HG03460 (cell line): Measurements from ENCODE around the gene PDPK1.

Experiments used
- ATAC-seq: cut with Tn5 transposase; IDR thresholded peaks from one replicate; pipeline ENCODE4 v1.9.1; 2021; ENCODE audit not compliant: unreplicated experiment

PDPK1 gene

GRCh38 chr16:2537451-2538379, at the start of gene PDPK1:
Gene PDPK1 (plus strand): TSS chr16:2538021. CDS start chr16:2538113, 92 bp downstream.
- ATAC-seq: peak; percentile 64

GRCh38 chr16:2489581-2489980, 48.2 kb upstream of the PDPK1 start:
- ATAC-seq: no peak

DNA sequence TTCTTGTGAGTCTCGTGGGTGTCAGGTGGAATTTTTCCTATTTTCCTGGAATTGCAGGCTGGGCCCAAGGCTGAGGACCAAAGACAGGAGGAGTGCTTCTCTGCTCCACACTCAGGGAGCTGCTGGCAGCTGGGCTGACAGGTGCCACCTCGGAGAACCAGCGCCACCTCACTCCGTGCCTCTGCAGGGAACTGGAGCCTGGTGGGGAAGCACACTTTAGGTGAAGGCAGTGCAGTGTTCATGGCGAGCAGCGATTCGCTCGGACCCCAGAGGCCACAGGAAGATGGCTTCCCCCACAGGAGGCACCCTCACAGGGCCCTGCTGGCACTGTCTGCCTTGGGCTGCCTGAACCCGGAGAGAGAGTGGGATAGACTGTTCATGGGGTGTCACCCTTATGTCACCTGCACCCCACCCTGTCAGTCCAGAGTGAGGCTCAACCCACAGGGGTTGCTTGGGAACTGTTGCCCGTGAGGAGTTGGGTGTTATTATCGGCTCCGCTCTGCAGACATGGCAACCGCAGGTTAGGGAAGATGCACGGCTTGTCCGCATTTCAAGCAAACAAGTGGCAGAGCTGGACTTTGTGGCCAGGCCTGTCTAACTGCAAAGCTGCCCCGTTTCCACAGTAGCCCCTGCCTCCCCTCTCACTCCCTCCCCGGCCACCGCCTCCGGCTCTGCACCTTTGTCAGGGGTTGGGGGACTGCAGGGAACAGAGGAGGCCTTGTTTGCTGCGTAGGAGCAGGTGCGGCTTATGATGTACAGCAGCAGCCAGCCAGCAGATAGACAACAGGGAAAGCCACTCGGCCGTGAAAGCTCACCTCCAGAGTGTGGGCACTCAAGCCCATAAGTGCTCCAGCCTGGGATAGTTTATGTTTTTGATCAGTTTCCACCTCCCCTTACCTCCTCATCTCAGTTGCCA, 47.4 kb upstream of the PDPK1 start:
- ATAC-seq: no peak

GRCh38 chr16:2492292-2492691, 45.5 kb upstream of the PDPK1 start:
- ATAC-seq: no peak

DNA sequence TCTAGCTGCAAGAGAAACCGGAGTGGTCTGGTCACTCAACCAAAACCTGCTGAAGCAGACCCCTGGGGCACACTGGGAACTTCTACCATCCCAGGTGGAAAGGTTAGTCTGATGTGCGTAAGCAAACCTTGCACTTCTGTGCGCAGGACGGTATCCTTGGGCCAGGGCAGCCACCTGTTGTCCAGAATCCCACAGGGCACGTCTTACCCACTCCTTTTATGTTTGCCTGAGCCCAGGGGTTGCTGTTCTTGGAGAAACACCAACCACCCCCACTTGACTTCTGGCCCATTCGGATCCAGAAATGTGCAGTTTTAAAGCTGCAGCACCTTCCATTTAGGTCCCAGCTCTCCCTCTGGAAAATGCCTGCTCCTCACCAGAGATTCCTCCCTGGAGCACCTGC, 44.2 kb upstream of the PDPK1 start:
- no peak for ATAC-seq

DNA sequence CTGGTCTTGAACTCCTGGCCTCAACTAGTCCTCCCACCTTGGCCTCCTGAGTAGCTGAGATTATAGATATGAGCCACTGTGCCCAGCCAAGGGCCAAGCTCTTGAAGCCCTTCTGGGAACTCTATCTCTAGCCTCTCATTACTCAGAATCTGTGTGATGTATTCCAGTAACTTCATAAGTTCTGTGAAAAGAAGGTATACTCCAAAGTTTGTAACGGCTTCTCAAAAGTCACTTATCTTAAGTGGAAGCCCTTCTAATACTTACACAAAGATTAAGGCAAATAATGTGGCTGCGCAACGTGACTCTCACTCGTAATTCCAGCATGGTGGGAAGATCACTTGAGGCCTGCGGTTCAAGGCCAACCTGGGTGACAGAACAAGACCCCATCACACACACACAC, 43.2 kb upstream of the PDPK1 start:
- ATAC-seq: no peak

GRCh38 chr16:2495041-2495440, 42.8 kb upstream of the PDPK1 start:
- ATAC-seq: no peak

GRCh38 chr16:2496223-2497115, 41.4 kb upstream of the PDPK1 start:
- no peak for ATAC-seq

DNA sequence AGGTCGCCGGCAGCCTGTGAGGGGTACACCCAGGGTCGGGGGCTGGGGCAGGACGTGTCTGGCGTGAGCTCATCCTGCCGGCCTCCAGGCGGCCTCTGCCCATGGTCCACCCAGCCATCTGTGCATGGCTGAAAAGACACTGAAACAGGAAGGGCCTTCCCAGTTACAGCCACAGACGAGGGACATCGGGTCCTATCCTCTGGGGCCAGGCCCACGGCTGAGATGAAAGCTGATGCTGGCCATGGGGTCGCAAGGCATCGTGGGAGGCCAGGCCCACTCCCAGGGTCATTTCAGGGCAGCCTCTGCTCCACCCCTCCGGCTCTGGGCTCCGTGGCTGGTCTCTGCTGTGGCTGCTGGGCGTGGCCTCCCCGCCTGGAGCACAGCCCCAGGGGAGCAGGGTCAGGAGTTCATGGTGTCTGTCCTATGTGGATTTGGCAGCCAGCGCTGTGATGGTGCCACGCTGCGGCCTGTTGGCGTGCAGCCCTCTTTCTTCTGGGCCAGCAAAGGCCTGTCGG, 40.6 kb upstream of the PDPK1 start:
- ATAC-seq: no peak

- no peak for ATAC-seq
Measured at GRCh38 chr16:2497695-2498484, 39.9 kb upstream of the PDPK1 start.

- no peak for ATAC-seq
Measured at GRCh38 chr16:2498531-2499253, 39.1 kb upstream of the PDPK1 start.

DNA sequence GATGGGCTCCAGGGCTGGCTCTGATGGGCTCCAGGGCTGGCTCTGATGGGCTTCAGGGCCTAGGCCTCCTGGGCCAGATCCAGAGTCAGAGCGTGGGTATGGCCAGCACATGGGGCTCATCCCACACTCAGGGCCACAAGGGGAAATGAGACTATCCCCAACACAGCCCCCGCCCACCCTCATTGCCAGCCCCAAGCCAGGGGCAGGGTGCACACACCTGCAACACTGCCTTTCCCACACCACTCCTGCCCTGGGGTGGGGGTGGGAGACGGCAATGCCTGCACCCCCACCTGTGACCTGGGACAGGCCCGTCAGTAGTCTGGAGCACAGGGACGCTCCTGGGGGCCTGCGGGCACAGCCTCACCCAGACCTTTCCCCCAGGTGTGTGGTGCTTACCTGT, 38.4 kb upstream of the PDPK1 start:
- ATAC-seq: no peak

DNA sequence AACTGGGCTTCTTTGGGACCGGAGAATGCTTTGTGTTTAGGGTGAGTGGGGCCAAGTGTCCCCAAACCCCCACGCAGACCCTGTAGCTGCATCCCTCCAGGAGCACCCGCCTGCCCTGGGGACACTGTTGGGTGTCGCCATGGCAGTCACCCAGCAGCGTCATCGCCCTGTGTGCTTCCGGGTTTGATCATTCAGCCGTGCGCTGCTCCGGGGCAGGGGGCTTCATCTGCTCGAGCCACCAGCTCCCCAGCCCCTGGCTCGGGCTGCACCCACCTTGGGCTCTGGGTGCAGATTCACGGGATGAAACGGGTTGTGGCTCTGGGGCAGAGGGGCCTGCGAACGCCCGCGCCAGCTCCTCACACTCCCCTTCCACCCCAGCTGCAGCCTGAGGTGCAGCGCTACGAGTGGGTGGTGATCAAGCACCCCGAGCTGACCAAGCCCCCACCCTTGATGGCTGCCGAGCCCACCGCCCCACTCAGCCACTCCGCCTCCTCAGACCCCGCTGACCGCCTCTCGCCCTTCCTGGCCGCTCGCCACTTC, 37.9 kb upstream of the PDPK1 start:
- no peak for ATAC-seq

DNA sequence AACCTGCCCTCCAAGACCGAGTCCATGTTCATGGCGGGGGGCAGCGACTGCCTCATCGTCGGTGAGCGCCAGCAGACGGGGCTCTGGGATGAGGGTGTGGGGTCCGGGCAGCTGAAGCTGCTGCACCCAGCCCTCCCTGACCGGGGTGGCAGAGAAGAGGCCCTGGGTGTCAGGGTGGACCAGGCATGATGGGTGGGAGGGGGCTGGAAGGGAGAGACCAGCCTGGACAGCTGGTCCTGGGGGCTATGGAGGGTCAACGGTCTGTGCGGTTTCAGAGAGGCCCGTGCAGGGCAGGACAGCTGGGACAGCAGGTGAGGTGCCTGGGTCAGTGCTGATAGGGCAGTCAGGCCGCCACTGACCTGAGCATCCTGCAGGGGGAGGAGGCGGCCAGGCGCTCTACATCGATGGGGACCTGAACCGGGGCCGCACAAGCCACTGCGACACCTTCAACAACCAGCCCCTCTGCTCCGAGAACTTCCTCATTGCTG, 37.3 kb upstream of the PDPK1 start:
- no peak for ATAC-seq

DNA sequence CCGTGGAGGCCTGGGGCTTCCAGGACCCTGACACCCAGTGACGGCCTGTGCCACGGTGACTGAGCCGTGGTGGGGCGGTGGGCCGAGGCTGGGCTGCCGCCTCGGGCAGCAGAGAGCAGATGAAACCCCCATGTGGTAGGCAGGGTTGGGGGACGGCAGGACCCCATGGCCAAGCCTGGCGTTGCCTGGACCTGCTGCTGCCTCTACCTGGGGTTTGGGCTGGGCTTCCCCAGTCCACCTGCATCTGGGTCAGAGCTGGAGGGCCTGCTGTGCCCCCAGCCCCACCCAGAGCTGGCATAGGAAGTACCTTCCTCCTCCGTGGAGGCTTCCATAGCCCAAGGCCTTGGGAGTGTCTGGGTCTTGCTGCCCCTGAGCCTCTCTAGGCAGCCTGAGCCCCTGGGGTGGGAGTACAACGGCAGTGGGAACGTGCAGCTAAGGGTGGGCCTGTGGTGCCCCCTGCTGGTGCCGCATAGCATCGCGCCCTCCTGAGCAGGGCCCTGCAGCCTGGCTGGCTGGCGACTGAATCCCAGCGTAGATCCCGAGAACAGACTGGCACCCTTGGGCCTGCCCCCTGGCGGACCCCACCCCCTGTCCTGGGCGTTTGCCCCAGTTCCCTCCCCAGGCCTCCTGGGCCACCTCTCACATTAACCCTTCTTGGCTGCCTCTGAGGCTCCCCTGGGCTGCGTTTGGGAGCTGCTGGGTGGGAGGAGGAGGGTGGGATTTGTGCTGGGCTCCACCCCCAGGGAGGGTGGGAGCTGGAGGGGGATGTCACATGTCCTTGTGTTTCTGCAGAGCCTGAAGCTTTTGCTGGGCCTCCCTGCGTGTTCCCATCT, 36.7 kb upstream of the PDPK1 start:
- peak; percentile 64 for ATAC-seq

GRCh38 chr16:2501946-2502895, 35.6 kb upstream of the PDPK1 start:
- no peak for ATAC-seq

DNA sequence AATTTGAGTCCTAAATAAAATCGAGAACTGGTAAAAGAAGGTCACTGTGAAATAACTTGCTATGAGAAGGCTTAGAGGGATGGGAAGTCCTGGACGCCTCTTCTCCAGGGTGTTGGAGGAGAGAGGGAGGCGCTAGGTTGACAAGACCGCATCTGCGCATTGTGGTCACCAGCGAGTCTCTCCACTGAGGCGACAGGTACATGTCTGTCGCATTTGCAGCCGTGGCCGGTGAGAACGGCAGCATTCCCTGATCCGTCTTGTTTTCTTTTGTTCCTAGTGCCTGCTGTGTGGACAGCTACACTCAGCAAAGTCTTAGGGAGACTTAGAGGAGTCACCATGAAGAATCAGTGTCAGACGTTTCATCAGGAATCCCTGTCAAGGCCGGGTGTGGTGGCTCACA, 32.1 kb upstream of the PDPK1 start:
- no peak for ATAC-seq
